GM21576 (cell line): Measurements from ENCODE around the gene AGPAT1.

Source experiments
- ATAC-seq: cut with Tn5 transposase; IDR thresholded peaks from one replicate; pipeline ENCODE4 v1.9.1; 2021; ENCODE audit warnings: mild to moderate bottlenecking, moderate library complexity; ENCODE audit not compliant: unreplicated experiment

The AGPAT1 gene

DNA sequence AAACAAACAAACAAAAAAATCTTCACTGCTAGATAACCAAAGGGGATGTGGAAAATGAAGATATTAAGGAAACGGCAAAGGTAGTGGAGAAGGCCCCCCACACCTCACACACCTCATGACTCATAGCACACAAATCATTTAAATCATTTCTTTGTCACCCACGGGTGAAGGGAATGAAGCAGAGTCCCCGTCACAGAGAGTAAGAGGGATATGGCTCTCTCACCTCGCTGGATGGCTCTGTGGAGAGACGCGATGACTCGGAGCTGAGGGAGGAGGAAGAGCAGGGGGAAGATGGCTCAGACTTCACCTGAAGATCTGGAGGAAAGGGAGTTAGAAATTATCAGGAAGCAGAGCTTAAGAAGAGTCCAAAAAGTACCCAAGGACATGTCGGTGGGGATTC lies 49.0 kb downstream of the AGPAT1 start:
- ATAC-seq: no peak

DNA sequence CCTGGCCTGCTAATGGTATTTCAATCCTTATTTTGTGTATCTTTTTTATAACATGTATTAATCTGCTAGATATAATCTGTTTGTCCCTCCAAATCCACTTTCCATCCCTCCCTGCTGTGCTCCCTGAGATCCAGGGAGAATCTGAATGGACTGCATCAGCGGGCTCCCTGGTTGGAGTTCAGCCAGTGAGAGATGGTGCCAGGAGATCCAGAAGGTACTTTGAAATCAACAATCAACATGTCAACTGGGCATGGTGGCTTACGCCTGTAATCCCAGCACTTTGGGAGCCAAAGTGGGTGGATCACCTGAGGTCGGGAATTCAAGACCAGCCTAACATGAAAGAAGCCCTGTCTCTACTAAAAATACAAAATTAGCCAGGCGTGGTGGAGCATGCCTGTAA lies 52.2 kb downstream of the AGPAT1 start:
- ATAC-seq: no peak

DNA sequence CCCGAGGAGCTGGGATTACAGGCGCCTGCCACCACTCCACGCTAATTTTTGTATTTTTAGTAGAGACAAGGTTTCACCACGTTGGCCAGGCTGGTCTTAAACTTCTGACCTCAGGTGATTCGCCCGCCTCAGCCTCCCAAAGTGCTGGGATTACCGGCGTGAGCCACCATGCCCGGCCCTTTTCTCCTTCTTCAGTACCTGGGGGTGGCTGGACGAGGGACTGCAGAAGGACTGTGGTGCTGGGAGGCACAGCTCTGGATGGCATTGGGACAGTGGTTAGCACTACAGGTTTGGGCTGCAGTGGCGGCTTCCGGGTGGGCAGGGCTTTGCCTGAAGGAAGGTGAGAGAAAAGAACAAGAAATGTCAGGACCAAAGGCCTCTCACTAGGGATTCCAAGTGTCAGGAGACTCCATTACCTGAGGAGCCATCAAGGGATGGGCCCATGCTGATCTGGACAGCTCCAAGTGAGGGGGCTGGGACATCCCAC lies 55.3 kb downstream of the AGPAT1 start:
- ATAC-seq: no peak

DNA sequence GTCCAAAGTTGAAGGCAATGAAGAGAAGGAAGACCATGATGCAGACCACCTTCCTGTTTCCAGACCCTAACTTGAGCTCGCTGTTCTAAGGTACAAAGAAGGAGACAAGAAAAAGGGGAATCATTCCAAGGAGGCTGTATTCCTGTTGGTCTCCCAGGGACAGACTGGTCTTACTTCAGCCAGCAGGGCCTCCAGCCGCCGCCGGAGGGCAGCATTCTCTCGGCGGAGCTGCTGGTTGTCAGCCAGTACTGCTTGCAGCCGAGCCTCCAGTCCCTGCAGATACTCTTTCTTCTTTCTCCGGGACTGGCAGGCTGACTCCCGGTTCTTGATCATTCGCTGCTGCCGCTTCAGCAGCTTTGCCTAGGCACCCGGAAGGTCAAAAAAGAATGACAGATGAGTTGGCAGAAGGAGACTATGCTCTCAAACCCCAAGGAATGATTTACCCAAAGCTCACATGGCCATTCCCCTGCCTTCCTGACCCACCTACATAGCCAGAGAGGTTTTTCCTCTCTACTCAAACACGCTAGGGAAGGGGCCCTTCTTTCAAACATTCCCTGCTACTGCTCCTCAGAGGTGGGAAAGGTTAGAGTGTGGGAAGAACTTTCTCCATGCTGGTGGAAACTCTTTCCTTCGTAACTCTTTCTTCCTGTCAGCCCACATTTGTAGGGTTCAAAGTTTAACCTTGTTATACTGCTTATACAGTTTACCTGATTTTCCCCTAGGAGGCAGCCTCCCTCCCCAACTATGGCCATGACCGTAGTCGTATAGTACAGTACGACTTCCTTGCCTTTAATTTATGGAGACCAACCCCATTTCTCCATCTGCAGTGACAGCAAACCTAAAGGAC lies 56.9 kb downstream of the AGPAT1 start:
- no peak for ATAC-seq
